Activated CD4-positive, alpha-beta T cell treated with anti-CD3 and anti-CD28 coated beads for 48 hours (primary cell): ENCODE measurements around the gene TMEM128.
"Not testable (repeated sequence)": the region's sequence is repeated elsewhere in the genome, so short reads cannot be mapped to it uniquely, and the experiment has no call there.

Source experiments
- DNase-seq: peaks from one replicate; pipeline ENCODE4 v3.0.0-alpha.2; 2020

Gene TMEM128, protein sequence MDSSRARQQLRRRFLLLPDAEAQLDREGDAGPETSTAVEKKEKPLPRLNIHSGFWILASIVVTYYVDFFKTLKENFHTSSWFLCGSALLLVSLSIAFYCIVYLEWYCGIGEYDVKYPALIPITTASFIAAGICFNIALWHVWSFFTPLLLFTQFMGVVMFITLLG

DNA sequence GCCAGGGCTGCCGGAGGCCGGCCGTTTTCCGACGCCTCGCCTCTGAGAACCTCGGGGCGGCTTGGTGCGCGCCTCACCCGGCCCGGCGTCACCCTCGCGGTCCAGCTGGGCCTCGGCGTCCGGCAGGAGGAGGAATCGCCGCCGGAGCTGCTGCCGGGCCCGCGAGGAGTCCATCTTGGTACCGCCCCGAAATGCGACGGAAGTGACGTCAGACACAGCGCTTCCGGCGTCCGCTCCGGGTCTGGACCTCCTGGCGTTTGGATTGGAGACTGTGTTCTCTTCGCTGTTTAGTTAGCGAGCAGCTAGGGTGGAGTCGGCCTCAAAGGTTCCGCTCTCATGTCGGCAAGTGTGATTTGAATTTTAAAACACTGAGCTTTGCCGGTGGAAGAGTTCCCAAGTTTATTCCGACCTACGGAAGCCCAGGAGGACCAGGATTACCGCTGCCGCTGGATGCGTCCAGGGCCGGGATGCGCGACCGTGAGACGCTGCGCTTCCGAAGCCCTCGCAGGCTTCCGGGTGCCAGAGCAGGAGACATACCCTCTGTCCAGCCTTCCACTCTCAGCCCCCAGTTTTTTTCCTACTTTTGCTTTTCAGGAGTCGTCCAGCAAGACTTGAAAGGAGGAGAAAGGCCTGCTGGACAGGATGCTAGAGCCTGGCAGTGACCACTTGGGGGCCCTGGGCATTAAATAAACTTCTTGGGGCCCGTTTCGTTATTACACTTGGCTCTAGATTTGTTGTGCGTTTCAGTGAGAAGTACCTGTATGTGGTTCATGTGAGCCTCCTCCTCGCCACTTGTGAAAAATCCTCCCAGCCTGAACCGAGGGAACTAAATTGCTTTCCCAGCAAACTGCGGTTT lies at the start of gene TMEM128:
Gene TMEM128, minus strand, starts transcription at position 195 of the 856 bp plus-strand sequence. Its CDS starts 21 bp downstream, at position 174.
- DNase-seq, result peak; percentile 93

DNA sequence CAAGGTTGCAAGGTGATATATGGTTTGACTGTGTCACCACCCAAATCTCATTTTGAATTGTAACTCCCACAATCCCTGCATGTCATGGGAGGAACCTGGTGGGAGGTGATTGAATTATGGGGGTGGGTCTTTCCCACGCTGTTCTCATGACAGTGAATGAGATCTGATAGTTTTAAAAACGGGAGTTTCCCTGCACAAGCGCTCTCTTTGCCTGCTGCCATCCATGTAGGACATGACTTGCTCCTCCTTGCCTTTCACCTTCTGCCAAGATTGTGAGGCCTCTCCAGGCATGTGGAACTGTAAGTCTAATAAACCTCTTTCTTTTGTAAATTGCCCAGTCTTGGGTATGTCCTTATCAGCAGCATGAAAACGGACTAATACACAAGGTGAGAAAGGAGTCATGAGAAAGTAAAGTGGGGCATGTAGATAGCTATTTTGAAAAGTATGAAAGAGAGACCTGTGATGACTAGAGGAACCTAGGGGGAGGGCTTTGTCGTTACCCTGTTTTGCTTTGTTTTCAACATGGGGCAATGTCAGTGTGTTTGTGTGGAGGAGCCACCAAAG lies 48.3 kb upstream of the TMEM128 start:
- no peak for DNase-seq

DNA sequence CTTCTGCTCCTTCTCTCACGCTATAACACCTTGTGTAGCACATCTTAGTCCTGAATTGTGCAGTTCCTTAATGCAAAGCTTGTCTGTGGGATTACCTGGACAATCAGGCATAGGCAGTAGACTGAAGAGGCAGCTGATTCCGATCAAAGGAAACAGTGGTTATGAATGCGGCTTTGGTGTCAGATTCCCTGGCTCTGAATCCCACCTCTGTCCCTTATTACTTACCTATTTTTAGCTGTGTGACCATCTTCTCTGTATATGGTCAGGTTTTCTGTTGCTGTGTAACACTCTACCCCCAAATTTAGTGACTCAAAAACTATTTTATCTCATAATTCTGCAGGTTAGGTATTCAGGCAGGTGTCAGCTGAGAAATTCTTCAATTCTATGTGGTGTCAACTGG lies 45.3 kb upstream of the TMEM128 start:
- DNase-seq, result no peak

GRCh38 chr4:4289941-4290850 lies 42.2 kb upstream of the TMEM128 start, which contains the start of the genes LYAR and ZBTB49:
LYAR (minus strand) TSS chr4:4290154; CDS start chr4:4283742, 6,412 bp downstream.
ZBTB49 (plus strand) TSS chr4:4290251; CDS start chr4:4299946, 9,695 bp downstream.
- DNase-seq, result peak; percentile 97

- DNase-seq, result no peak
Measured at GRCh38 chr4:4289597-4289940, 41.5 kb upstream of the TMEM128 start.

GRCh38 chr4:4289055-4289454 lies 41.0 kb upstream of the TMEM128 start:
- DNase-seq, result no peak

- no peak for DNase-seq
Measured at GRCh38 chr4:4288098-4288497, 40.1 kb upstream of the TMEM128 start.

GRCh38 chr4:4284827-4285618 lies 37.0 kb upstream of the TMEM128 start:
- DNase-seq, result no peak

GRCh38 chr4:4281787-4282186 lies 33.8 kb upstream of the TMEM128 start:
- DNase-seq, result no peak

DNA sequence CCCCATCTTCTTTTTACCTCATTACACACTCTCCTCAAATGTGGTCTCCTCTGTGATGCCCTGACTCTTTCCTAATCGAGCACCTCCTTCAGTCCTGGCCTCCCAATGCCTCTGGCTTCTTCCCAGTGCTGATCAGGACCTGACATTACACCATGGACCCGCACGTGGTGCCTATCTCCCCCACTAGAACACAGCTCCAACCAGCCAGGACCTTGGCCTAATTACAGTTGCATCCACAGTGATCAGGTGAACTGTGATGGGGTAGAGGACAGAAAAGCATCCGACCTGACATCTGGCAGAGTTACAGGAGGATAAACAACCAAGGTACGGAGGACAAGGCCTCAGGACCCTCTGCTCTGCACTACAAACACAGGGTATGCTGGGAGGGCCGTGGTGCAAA lies 29.5 kb upstream of the TMEM128 start:
- DNase-seq, result no peak

- DNase-seq, result no peak
Measured at GRCh38 chr4:4274226-4274625, 26.2 kb upstream of the TMEM128 start.

- DNase-seq, result no peak
Measured at GRCh38 chr4:4271912-4272311, 23.9 kb upstream of the TMEM128 start.

DNA sequence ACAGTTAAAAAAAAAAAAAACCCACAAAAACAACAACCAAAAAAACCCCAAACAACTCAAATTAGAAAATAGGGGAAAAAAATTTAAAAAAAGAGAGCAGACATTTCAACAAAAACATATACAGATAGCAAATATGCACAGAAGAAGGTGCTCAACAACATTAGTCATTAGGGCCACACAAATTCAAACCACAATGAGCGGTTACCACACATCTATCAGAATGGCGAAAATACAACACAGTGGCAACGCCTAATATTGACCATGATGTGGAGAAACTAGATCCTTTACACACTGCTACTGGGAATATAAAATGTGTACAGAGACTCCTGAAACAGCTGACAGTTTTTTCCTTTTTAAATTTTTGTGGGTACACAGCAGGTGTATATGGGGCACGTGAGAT lies 22.5 kb upstream of the TMEM128 start:
- DNase-seq, result no peak

GRCh38 chr4:4269856-4270255 lies 21.8 kb upstream of the TMEM128 start:
- no peak for DNase-seq

- no peak for DNase-seq
Measured at GRCh38 chr4:4269331-4269731, 21.3 kb upstream of the TMEM128 start.

DNA sequence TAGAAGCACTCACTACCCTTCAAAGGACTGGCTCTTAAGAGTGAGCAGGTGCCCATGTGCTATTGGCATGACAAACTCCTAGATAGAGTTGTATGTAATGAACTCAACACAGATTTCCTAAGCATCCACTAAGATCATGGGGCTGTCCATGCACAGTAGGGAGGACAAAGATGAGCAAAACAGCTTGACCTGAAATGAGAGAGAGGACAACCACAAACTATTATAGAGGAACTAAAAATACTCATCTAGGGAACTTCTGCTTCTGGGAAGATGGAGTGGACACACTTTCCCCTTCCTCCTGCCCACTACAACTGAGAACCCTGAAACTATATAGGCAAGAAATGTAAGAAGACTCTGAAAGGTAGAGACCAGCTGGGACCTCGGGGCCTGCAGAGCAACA lies 20.8 kb upstream of the TMEM128 start:
- DNase-seq, result no peak

GRCh38 chr4:4267981-4268380 lies 20.0 kb upstream of the TMEM128 start:
- DNase-seq, result no peak

GRCh38 chr4:4260185-4260751 lies 12.2 kb upstream of the TMEM128 start:
- DNase-seq, result no peak

- DNase-seq, result no peak
Measured at GRCh38 chr4:4259484-4260100, 11.6 kb upstream of the TMEM128 start.

- not testable (repeated sequence) for DNase-seq
Measured at GRCh38 chr4:4257705-4258104, 9.7 kb upstream of the TMEM128 start.

DNA sequence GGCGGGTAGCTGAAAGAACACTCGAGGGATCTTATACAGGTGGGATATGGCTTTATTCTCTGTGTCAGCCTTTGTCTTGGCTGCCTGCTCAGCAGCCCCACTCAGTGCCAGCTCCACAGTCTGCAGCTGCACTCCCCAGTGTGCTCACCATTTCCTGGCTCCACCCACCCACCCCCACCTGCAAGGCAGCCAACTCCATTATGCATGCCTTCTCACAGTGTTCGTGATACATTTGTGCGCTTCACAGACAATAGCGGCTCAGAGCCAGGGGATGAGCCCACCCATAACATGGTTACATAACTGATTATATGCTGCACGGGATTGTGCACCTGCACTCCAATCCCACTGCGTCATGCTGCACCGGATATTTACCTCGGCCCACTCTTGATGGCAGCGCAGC lies 8.8 kb upstream of the TMEM128 start:
- DNase-seq, result no peak
